HG03280 (cell line): ENCODE data around the gene OR1J4.
"Not testable (repeated sequence)": the region's sequence is repeated elsewhere in the genome, so short reads cannot be mapped to it uniquely, and the experiment has no call there.

Experiments used
- ATAC-seq: cut with Tn5 transposase; IDR thresholded peaks from one replicate; pipeline ENCODE4 v1.9.1; 2021; ENCODE audit warnings: mild to moderate bottlenecking, moderate library complexity; ENCODE audit not compliant: unreplicated experiment

OR1J4 gene, protein sequence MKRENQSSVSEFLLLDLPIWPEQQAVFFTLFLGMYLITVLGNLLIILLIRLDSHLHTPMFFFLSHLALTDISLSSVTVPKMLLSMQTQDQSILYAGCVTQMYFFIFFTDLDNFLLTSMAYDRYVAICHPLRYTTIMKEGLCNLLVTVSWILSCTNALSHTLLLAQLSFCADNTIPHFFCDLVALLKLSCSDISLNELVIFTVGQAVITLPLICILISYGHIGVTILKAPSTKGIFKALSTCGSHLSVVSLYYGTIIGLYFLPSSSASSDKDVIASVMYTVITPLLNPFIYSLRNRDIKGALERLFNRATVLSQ

DNA sequence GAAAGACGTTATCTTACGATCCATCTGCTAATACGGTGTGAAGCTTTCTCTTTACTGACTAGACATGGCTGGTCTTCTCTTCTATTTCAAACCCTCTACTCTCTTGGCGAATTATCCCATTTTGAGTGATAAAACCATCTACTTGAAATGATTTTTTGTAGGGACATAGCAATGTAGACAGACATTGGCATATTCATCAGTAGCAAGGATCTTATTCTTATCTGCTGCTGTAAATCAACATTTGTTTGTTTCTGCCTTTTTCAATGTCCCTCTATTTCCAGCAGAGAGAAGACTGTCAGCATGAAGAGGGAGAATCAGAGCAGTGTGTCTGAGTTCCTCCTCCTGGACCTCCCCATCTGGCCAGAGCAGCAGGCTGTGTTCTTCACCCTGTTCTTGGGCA, at the start of gene OR1J4:
OR1J4 (plus strand) TSS at position 301 of the 400 bp plus-strand sequence; CDS start at position 301, 0 bp downstream.
- no peak for ATAC-seq

GRCh38 chr9:122474561-122474960, 44.4 kb upstream of the OR1J4 start:
- ATAC-seq, result no peak

GRCh38 chr9:122475717-122476116, 43.2 kb upstream of the OR1J4 start:
- ATAC-seq, result no peak

DNA sequence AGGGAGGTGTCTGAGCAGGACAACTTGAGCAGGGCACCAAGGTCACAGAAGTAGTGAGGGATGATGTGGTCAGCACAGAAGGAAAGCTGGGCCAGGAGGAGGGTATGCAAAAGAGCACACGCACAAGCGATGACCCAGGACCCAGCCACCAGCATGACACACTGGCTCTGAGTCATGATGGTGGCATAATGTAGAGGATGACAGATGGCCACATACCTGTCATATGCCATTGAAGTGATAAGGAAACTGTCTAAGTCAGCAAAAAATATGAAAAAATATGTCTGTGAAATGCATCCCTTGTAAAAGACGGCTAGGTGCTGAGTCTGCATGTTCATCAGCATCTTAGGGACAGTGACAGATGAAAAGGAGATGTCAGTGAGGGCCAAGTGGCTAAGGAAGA, 41.6 kb upstream of the OR1J4 start:
- ATAC-seq, result no peak

DNA sequence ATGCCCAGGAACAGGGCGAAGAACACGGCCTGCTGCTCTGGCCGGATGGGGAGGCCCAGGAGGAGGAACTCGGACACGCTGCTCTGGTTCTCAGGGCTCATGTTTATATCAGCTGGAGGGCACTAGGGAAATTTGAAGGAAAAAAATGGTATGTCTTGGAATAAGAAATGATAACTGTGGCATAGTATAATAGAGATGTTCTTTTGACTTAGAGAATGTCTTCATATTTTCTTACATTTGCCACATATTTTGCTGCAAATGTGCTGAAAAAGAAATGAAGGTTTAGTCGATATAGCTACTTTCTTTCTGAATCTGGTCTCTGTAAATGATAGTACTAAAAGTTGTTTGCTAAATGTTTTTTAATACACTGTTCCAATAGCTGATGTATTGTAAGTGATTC, 41.1 kb upstream of the OR1J4 start, which contains the start of gene OR1J1:
OR1J1 (minus strand) TSS at position 101 of the 400 bp plus-strand sequence; CDS start at position 101, 0 bp downstream.
- no peak for ATAC-seq

GRCh38 chr9:122479062-122479461, 39.9 kb upstream of the OR1J4 start:
- no peak for ATAC-seq

DNA sequence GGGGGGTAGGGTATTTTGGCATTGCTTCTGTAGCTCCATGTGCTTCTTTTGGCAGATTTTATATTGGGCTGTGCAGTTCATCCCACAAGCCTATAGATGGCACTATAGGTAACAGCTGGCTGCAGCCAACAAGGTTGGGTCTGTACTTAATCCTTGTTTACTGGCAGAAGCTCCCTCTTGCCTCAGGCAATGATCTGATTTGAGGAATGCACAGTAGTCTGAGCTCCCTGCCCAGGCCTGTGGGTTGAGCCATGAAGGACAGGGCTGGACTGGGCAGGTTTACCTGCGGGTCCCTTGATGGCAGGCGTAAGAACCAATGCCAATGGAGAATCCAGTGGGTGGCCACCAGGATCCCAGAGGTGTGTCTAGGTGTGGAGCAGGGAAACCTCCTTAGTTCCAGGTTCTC, 20.1 kb upstream of the OR1J4 start:
- no peak for ATAC-seq

DNA sequence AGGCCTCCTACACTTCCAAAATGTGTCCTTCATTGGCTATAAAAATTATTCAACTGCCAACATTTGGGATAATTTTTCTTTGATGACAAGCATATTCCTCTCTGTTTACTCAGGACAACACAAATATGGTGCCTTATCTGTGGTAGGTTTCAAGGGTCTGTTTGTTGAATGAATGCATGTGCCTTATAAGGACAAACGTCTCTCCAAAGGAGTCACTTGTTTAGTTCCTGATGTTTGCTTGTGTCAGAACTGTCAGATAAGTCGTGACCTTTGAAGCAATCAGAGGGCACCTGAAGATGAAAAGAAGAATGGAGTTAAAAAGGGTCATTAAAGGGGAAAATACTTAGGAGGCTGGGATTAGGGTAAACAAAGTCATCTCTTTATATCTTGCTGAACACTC, 12.0 kb upstream of the OR1J4 start:
- no peak for ATAC-seq

GRCh38 chr9:122510502-122510901, 8.4 kb upstream of the OR1J4 start, which contains the start of gene OR1J2:
OR1J2 (plus strand) TSS chr9:122510802; CDS start chr9:122510802, 0 bp downstream.
- no peak for ATAC-seq

DNA sequence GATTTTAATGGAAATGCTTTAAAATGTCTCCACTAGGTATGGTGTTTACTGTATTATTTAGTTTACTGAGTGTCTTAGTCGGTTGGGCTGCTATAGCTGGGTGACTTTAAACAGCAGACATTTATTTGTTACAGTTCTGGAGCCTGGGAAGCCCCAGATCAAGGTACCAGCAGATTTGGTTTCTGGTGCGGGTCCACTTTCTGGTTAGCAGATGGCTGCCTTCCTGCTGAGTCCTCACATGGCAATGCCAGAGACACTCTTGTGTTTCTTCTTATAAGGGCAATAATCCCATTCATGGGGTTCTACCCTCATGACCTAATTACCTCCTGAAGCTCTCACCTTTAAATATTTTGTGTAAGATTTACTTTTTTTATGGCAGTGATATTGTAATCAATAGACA, 715 bp upstream of the OR1J4 start:
- ATAC-seq, result no peak

DNA sequence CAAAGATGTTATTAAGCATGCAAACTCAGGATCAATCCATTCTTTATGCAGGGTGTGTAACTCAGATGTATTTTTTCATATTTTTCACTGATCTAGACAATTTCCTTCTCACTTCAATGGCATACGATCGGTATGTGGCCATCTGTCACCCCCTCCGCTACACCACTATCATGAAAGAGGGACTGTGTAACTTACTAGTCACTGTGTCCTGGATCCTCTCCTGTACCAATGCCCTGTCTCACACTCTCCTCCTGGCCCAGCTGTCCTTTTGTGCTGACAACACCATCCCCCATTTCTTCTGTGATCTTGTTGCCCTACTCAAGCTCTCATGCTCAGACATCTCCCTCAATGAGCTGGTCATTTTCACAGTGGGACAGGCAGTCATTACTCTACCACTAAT, 435 bp downstream of the OR1J4 start:
- no peak for ATAC-seq

DNA sequence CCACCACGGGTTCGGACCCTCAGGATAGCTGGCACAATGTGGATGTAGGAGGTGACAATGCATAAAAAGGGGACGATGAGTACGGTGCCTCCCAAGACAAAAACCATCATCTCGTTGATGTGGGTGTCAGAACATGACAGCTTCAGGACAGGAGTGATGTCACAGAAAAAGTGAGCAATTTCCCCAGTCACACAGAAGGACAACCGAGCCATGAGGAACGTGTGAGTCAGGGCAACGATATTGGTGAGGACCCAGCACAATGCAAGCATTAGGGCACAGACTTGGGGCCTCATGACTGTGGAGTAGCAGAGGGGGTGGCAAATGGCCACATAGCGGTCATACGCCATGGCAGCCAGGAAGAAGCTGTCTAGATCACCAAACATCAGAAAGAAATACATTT, 7.7 kb downstream of the OR1J4 start:
- ATAC-seq, result no peak

- ATAC-seq, result no peak
Measured at GRCh38 chr9:122527193-122527592, 8.3 kb downstream of the OR1J4 start, which contains the start of gene OR1N1. OR1N1 (minus strand) TSS chr9:122527293; CDS start chr9:122527293, 0 bp downstream.

- not testable (repeated sequence) for ATAC-seq
Measured at GRCh38 chr9:122531157-122531556, 12.2 kb downstream of the OR1J4 start.

DNA sequence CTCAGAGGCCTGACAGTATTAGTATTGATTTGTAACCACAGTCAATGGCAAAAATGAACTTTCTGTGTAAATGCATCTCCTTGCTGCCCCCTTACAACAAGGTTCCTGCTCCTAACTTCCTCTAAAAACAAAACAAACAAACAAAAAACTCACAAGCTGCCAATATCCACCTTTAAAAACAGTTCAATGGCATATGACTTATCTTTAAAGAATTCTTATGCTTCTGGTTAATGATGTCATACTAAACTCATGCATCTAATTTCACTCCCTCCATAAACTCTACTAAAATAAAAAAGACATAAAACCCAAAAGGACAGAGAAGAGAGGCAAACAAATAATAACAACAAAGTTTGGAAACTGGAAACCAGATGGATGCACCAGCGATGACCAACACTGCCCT, 17.2 kb downstream of the OR1J4 start:
- ATAC-seq, result no peak

- ATAC-seq, result not testable (repeated sequence)
Measured at GRCh38 chr9:122537066-122537465, 18.1 kb downstream of the OR1J4 start.

GRCh38 chr9:122538757-122539156, 19.8 kb downstream of the OR1J4 start:
- ATAC-seq, result no peak

GRCh38 chr9:122546196-122546595, 27.3 kb downstream of the OR1J4 start:
- ATAC-seq, result no peak

DNA sequence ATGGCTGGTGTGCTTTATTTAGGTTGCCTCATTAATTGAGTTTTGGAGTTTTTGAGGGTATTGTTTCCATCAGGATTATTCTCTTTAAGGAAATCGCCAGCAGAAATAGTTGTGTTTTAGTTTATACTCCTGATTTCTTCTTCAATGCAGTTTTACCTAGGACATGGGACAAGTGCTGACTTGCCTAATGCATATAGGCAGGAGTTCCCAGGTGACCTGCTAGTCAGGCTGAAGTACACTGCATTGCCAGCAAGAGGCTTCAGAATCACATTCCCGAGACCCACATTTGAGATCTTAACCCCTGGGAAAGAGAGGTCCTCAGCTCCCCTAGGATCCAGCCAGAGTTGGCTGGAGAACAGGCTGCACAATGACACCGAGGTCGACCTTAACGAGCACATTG, 32.4 kb downstream of the OR1J4 start:
- ATAC-seq, result no peak

DNA sequence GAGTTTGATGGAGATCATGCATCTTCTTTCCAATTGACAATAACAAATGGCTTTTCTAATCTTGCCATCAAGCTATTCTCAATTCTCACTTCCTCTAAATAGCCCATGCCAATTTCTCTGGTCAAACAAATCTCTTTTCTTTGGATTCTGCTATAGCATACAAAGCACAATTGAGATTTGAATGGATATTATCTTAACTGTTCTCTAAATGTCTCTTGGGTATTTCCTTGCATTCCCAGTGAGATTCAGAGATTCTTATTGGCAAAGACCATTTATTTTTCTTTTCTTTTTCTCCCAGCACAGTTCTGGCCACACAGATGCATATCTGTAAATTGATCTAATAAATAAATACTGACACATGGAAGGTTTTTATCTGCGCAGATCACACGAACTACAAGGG, 33.9 kb downstream of the OR1J4 start, which contains the start of gene OR1N2:
OR1N2 (plus strand) TSS at position 301 of the 400 bp plus-strand sequence. CDS start 100 bp downstream, outside the sequence.
- no peak for ATAC-seq

DNA sequence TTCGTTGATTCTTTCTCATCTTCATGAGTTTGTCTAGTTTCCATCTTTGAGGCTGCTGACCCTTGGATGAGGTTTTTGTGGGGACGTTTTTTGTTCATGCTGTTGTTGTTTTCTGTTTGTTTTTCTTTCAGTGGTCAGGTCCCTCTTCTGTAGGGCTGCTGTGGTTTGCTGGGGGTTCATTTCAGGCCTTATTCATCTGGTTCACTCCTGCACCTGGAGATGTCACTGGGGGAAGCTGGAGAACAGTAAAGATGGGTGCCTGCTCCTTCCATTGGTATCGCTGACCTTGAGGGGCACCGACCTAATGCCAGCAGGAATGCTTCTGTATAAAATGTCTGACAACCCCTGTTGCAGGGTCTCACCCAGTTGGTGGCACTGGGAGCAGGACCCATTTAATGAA, 42.5 kb downstream of the OR1J4 start:
- no peak for ATAC-seq

DNA sequence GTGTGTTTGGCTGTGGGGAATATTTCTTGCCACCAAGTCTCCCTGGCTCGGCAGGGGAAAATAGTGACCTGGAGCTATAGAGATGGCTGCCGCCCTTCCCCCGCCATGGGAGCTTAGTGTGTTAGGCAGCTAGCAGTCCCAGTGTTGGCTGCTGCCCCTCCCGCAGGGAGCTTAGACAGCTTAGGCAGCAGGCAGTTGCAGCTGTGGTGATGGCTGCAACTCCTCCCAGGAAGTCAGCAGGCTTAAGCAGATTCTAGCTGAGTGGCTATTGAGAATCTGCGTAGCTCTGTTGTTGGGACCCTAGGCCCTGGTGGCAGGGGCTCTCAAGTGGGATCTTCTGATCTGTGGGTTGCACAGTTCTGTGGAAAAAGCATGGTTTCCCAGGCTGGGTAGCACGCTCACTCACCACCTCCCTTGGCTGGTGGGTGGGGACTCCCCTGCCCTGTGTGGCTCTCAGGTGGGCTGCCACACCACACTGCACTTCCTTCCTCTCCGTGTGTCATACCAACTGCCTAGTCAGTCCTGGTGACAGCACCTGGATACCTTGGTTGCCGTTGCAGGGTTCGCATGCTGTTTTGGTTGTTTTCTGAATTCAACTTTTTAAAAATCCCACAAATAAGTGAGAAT, 43.3 kb downstream of the OR1J4 start:
- ATAC-seq, result no peak
